A549 treated with GW870086 at 1 μM for 4 hours (cell line): ENCODE measurements around the gene MPND. TPM values are rescaled to one million over a fixed set of nuclear protein-coding genes. Genes with fewer than 3 reads are reported as not detected.

Experiments used
- total RNA-seq: library from RNA; stranded (reverse); fragments of 200-300 nt; extraction: Qiagen RNA extraction; gene quantifications from 5 replicates; pipeline ENCODE4 v1.2.3, GENCODE V29; 2022; ENCODE audit warnings: low read depth

The MPND gene
- total RNA-seq = 5.8 to 12.9 TPM (median 11.1 TPM) in 5 replicates

DNA sequence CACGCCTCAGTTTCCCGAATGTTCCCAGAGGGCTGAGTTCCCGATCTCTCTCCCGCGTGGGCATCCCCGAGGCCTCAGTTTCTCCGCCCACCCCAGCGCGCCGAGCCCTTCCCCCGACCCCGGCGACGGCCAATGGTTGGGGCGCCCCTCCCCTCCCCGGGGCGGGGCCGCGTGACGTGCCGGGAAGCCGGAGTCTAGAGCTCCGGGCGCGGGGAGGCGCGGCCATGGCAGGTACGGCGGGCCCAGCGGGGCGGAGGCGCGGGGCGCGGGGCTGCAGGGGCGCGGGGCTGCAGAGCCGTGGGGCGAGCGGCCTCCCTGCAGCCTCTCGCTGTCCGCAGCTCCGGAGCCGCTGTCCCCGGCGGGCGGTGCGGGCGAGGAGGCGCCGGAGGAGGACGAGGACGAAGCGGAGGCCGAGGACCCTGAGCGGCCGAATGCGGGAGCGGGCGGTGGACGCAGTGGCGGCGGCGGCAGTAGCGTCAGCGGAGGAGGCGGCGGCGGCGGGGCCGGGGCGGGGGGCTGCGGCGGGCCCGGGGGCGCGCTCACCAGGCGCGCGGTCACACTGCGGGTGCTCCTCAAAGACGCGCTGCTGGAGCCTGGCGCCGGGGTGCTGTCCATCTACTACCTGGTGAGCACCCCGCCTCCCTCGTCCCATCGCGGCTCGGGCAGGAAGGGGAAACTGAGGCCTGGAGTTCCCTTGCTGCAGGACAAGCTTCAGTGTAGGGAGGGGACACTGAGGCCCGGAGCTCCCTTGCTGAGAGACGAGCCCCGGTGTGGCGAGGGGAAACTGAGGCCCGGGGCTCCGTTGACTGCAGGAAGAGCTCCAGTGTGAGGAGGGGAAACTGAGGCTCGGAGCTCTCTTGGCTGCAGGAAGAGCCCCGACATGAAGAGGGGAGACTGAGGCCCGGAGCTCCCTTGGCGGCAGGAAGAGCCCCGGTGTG is at the start of gene MPND:
MPND (plus strand) TSS at position 193 of the 938 bp plus-strand sequence; CDS start at position 225, 32 bp downstream.

GRCh38 chr19:4302243-4302640 is 41.1 kb upstream of the MPND start, which contains the start of gene TMIGD2:
TSS of gene TMIGD2 (minus strand) at chr19:4302389. CDS start at chr19:4302385, 4 bp downstream.

DNA sequence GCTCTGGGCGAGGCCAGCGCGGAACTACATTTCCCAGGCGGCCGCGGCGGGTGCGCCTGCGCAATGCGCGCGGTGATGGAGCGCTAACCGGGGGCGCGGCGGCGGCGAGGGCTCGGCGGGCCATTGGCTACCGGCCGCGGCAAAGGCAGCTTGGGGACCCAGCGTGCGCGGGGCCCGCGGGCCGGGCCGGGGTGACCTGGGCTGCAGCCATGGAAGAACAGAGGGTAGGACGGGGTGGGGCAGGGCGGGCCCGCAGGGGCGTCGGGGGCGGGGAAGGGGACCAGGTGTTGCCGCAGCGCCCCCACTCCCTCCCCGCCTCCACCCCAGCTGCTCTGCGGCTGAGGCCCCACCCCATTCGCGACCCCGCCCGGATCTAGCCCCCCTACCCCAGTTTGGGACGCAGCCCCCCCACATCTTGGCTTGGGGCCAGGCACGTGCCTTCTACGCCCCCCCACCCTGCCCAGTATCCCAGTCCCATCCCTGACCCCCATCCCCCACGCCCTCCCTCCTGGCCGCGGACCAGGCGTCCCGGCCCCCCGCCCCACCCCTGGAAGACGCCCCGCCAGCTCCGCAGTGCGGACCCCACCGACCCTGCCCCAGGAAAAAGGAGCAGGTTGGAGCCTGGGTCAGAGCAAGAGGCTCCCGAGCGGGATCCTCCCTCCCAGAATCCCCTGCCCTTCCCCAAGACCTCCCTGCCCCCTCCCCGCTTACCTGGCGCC is 38.7 kb upstream of the MPND start, which contains the start of gene FSD1:
FSD1 (plus strand) TSS at position 61 of the 719 bp plus-strand sequence; CDS start at position 210, 149 bp downstream.

DNA sequence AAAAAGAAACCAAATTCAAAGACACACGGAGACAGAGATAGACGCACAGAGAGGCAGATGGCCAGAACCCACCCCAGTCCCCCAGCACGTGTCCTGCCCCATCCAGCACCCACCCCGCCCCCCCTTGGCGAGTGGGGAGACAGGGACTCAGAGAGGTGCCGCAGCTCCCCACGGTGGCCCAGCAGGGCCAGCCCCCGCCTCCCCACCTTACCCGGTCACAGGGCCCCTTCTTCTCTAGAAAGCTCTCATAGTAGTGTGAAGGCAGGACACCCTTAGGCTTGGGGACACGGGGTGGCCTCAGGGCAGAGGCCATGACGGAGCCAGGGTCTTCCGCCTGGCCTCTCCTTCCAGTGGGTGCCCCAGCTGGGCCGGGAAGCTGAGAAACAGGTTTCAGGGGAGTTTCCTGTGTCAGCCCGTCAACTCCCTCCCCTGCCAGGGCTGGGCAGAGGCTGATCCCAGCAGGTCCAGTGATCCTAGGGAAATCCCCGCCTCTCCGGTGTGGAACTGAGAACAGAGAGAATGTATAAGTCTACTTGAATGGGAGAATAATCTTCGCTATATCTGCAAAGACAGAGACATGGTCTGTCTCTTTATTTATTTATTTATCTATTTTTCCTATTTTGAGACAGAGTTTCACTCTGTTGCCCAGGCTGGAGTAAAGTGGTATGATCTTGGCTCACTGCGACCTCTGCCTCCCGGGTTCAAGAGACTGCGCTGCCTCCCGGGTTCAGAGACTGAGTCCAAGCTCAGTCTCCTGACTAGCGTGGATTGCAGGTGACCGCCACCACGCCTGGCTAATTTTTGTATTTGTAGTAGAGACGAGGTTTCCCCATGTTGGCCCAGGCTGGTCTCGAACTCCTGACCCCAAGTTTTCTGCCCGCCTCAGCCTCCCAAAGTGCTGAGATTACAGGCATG is 4.7 kb upstream of the MPND start, which contains the start of gene STAP2:
STAP2 (minus strand) TSS at position 387 of the 915 bp plus-strand sequence; CDS start at position 313, 74 bp downstream.

DNA sequence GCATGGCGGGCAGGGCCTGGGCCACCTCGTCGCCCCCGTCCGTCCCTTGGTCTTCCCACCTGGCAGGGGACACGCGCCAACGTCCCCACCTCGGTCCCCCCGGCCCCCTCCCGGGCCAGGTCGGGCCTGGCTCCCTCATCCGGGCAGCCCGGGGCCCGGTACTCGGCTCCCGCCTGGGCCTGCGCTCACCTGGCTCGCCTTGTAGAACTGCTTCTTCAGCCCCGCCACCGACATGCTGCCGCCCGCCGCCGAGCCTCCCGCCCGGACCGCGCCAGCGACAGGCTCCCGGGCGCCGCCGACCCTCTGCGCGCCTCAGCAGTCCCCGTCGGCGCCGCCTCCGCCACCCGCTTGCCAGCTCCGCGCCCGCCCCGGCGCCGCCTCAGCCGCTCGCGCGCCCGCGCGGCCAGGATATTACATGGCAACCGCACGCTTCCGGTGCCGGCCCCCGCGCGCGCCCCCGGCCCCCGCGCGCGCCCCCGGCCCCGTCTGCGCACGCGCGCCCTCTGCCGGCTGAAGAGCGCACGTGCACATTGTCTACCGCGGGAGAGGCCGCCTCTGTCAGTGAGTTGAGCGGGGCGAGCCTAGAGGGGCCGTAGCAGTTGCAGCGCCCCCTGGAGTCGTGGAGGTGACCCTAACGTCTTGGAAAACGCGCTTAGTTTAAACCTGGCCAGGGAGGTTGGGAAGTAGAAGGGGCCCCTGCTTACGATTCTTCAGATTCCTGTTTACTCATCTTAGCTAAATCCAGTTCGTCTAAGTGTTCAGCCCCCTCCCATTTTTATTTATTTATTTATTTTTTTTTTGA is 57.0 kb downstream of the MPND start, which contains the start of gene SH3GL1:
SH3GL1 (minus strand) TSS at position 413 of the 802 bp plus-strand sequence; CDS start at position 234, 179 bp downstream.

GRCh38 chr19:4402171-4403004 is 59.0 kb downstream of the MPND start, which contains the start of gene CHAF1A:
TSS of gene CHAF1A (plus strand) at chr19:4402640. CDS start at chr19:4402763, 123 bp downstream.

Other genes with a start within 250 kb of the MPND start
- gene MAP2K2, start 219.4 kb upstream of the MPND start, total RNA-seq = 118 to 168 TPM (median 160 TPM) in 5 replicates
- gene CREB3L3, start 189.9 kb upstream of the MPND start, total RNA-seq = 0.07 to 0.16 TPM (median 0.11 TPM) in 3 of 5 replicates, not detected in the others
- gene SIRT6, start 161.0 kb upstream of the MPND start, total RNA-seq = 27.5 to 37.0 TPM (median 31.9 TPM) in 5 replicates
- gene ANKRD24, start 160.9 kb upstream of the MPND start, total RNA-seq = 0.15 to 0.33 TPM (median 0.22 TPM) in 5 replicates
- gene EBI3, start 114.0 kb upstream of the MPND start, total RNA-seq = 2.7 to 4.6 TPM (median 3.1 TPM) in 5 replicates
- gene YJU2, start 96.5 kb upstream of the MPND start, total RNA-seq = 17.6 to 20.8 TPM (median 19.4 TPM) in 5 replicates
- gene SHD, start 64.3 kb upstream of the MPND start, total RNA-seq = not detected in 5 replicates
- gene TMIGD2, start 41.2 kb upstream of the MPND start, total RNA-seq = not detected in 5 replicates
- gene FSD1, start 39.0 kb upstream of the MPND start, total RNA-seq = 6.3 to 9.6 TPM (median 8.5 TPM) in 5 replicates
- not detected in 5 replicates for gene STAP2, start 4.7 kb upstream of the MPND start, total RNA-seq
- 45.6 to 64.3 TPM (median 59.9 TPM) in 5 replicates for gene SH3GL1, start 57.0 kb downstream of the MPND start, total RNA-seq
- 18.3 to 21.9 TPM (median 20.8 TPM) in 5 replicates for gene CHAF1A, start 59.1 kb downstream of the MPND start, total RNA-seq
- gene UBXN6, start 114.2 kb downstream of the MPND start, total RNA-seq = 35.9 to 65.2 TPM (median 58.6 TPM) in 5 replicates
- 23.2 to 29.4 TPM (median 26.9 TPM) in 5 replicates for gene HDGFL2, start 128.7 kb downstream of the MPND start, total RNA-seq
- gene PLIN4, start 174.9 kb downstream of the MPND start, total RNA-seq = 0.18 to 0.23 TPM (median 0.19 TPM) in 5 replicates
- 0.10 to 0.15 TPM (median 0.12 TPM) in 3 of 5 replicates, not detected in the others for gene PLIN5, start 191.7 kb downstream of the MPND start, total RNA-seq
- gene LRG1, start 196.5 kb downstream of the MPND start, total RNA-seq = 0.08 to 0.41 TPM (median 0.11 TPM) in 4 of 5 replicates, not detected in the other
- gene SEMA6B, start 216.1 kb downstream of the MPND start, total RNA-seq = 4.5 to 6.2 TPM (median 5.5 TPM) in 5 replicates